GM21367 (cell line): ENCODE results near the gene MOV10L1.

Experiments
- ATAC-seq: cut with Tn5 transposase; IDR thresholded peaks from one replicate; pipeline ENCODE4 v1.9.1; 2021; ENCODE audit not compliant: unreplicated experiment

MOV10L1 gene

GRCh38 chr22:50089682-50090411 lies at the start of gene MOV10L1:
Gene MOV10L1 (plus strand): TSS chr22:50090006. CDS start chr22:50090089, 83 bp downstream.
- no peak for ATAC-seq

GRCh38 chr22:50040717-50041116 lies 49.1 kb upstream of the MOV10L1 start:
- no peak for ATAC-seq

GRCh38 chr22:50041361-50042065 lies 48.3 kb upstream of the MOV10L1 start:
- ATAC-seq = no peak

GRCh38 chr22:50044485-50045118 lies 45.2 kb upstream of the MOV10L1 start:
- ATAC-seq = no peak

- ATAC-seq = no peak
These were observed 44.4 kb upstream of the MOV10L1 start for GRCh38 chr22:50045211-50046018.

GRCh38 chr22:50046019-50046415 lies 43.8 kb upstream of the MOV10L1 start:
- no peak for ATAC-seq

- ATAC-seq = no peak
These were observed 43.1 kb upstream of the MOV10L1 start for GRCh38 chr22:50046481-50047245.

- ATAC-seq = no peak
These were observed 42.5 kb upstream of the MOV10L1 start for GRCh38 chr22:50047346-50047745.

- ATAC-seq = no peak
These were observed 41.6 kb upstream of the MOV10L1 start for GRCh38 chr22:50048061-50048765.

GRCh38 chr22:50048836-50049235 lies 41.0 kb upstream of the MOV10L1 start:
- no peak for ATAC-seq

GRCh38 chr22:50049299-50050195 lies 40.3 kb upstream of the MOV10L1 start:
- no peak for ATAC-seq

GRCh38 chr22:50051930-50052329 lies 37.9 kb upstream of the MOV10L1 start:
- ATAC-seq = no peak

- ATAC-seq = no peak
These were observed 35.9 kb upstream of the MOV10L1 start for GRCh38 chr22:50053861-50054260.

- no peak for ATAC-seq
These were observed 33.4 kb upstream of the MOV10L1 start for GRCh38 chr22:50056214-50056972.

- ATAC-seq = no peak
These were observed 32.3 kb upstream of the MOV10L1 start for GRCh38 chr22:50057278-50058060.

GRCh38 chr22:50058061-50058905 lies 31.5 kb upstream of the MOV10L1 start, which contains the start of gene TTLL8:
Gene TTLL8 (minus strand): TSS chr22:50058298.
- no peak for ATAC-seq
